Epithelial cell of esophagus (primary cell): Measurements from ENCODE around the gene LMO2.

Experiments
- DNase-seq: peaks from one replicate; pipeline ENCODE4 v3.0.0; 2010; ENCODE audit warnings: low read depth
- H3K4me3 ChIP-seq: 2 replicates; pipeline ENCODE4 v1.5.1; 2011; ENCODE audit warnings: mild to moderate bottlenecking, low read length, control low read depth
- TF ChIP-seq, protein P1 (sequence below): IDR thresholded peaks from 2 replicates; pipeline ENCODE4 v1.5.1; 2011; ENCODE audit warnings: low read depth, mild to moderate bottlenecking, low read length, control low read depth, inconsistent platforms; ENCODE audit not compliant: insufficient read depth; ENCODE audit errors: missing control alignments

Gene LMO2

GRCh38 chr11:33889821-33890378, 2.0 kb downstream of the LMO2 start:
- H3K4me3 ChIP-seq, result no peak overlapping the region
- no peak for DNase-seq
- TF ChIP-seq, protein P1, sequence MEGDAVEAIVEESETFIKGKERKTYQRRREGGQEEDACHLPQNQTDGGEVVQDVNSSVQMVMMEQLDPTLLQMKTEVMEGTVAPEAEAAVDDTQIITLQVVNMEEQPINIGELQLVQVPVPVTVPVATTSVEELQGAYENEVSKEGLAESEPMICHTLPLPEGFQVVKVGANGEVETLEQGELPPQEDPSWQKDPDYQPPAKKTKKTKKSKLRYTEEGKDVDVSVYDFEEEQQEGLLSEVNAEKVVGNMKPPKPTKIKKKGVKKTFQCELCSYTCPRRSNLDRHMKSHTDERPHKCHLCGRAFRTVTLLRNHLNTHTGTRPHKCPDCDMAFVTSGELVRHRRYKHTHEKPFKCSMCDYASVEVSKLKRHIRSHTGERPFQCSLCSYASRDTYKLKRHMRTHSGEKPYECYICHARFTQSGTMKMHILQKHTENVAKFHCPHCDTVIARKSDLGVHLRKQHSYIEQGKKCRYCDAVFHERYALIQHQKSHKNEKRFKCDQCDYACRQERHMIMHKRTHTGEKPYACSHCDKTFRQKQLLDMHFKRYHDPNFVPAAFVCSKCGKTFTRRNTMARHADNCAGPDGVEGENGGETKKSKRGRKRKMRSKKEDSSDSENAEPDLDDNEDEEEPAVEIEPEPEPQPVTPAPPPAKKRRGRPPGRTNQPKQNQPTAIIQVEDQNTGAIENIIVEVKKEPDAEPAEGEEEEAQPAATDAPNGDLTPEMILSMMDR, result no peak

DNA sequence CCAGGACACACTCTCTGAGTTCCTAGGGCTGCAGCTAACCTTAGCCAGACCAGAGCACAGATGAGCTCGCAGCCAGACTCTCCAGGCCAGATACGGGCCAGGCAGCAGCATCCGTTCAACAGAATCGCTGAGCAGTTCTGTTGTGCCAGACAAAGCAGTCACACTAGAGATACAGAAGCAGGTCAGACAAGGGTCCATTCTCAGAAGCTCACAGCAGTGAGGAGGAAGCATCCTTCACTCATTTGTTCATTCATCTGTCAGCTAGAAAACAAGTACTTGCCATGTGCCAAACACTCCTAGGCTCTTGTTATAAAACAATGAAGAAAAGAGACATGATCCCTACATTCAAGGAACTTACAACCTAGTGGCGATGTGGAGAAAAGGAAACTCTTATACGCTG, 2.6 kb downstream of the LMO2 start:
- TF ChIP-seq, protein P1, result no peak
- DNase-seq, result no peak
- no peak overlapping the region for H3K4me3 ChIP-seq

GRCh38 chr11:33887886-33888285, 4.0 kb downstream of the LMO2 start:
- TF ChIP-seq, protein P1, result no peak
- no peak for DNase-seq
- no peak overlapping the region for H3K4me3 ChIP-seq

DNA sequence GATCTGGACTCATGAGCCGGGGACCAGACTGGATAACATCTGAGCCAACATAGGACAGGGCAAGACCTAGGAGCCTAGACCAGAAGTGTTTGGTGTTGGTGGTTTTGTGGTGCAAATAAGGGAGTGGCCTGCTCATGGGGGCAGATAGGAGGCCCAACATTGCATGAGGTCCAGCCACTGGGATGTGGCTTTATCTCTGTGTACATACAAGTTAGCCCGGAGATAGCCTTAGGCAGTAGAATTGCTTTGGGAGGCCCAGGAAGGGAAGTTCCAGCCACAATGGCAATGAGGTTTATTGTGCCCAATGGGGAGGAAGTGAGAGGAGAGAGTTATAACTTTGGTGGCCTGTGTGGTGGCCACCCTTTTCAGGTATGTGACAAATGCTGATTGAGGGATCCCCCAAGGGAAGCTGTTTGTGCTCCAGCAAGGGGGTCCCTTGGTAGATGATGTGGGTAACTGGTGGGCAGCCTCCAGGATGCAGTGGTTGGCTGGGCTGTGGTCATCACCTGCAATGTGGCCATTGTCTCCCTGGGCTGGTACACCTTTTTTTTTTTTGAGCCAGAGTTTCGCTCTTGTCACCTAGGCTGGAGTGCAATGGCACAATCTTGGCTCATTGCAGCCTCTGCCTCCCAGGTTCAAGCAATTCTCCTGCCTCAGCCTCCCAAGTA, 6.4 kb downstream of the LMO2 start:
- DNase-seq, result no peak

GRCh38 chr11:33884601-33885000, 7.3 kb downstream of the LMO2 start:
- TF ChIP-seq, protein P1, result no peak
- DNase-seq, result no peak
- H3K4me3 ChIP-seq, result no peak overlapping the region

More for the DNA sequence above, 6.4 kb downstream of the LMO2 start:
- TF ChIP-seq, protein P1, result no peak
- no peak overlapping the region for H3K4me3 ChIP-seq

GRCh38 chr11:33884035-33884434, 7.8 kb downstream of the LMO2 start:
- TF ChIP-seq, protein P1, result no peak
- no peak for DNase-seq
- H3K4me3 ChIP-seq, result no peak overlapping the region
